NCI-H128 (cell line): ENCODE measurements around the gene KMT2A.
"Not testable (repeated sequence)": the region's sequence is repeated elsewhere in the genome, so short reads cannot be mapped to it uniquely, and the experiment has no call there.

Experiments
- DNase-seq: peaks from one replicate; lab custom pipeline; 2025; ENCODE audit not compliant: unreplicated experiment; lab: John Stamatoyannopoulos, UW

The KMT2A gene

DNA sequence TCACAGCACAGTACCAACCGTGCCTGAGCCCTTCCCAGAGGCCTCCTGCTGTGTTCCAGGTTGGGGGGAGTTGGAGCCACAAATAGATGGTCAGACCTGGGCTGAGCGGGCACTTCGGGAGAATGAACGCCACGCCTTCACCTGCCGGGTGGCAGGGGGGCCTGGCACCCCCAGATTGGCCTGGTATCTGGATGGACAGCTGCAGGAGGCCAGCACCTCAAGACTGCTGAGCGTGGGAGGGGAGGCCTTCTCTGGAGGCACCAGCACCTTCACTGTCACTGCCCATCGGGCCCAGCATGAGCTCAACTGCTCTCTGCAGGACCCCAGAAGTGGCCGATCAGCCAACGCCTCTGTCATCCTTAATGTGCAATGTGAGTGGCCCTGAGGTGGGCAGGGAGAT, 95.8 kb downstream of the KMT2A start:
- no peak for DNase-seq

DNA sequence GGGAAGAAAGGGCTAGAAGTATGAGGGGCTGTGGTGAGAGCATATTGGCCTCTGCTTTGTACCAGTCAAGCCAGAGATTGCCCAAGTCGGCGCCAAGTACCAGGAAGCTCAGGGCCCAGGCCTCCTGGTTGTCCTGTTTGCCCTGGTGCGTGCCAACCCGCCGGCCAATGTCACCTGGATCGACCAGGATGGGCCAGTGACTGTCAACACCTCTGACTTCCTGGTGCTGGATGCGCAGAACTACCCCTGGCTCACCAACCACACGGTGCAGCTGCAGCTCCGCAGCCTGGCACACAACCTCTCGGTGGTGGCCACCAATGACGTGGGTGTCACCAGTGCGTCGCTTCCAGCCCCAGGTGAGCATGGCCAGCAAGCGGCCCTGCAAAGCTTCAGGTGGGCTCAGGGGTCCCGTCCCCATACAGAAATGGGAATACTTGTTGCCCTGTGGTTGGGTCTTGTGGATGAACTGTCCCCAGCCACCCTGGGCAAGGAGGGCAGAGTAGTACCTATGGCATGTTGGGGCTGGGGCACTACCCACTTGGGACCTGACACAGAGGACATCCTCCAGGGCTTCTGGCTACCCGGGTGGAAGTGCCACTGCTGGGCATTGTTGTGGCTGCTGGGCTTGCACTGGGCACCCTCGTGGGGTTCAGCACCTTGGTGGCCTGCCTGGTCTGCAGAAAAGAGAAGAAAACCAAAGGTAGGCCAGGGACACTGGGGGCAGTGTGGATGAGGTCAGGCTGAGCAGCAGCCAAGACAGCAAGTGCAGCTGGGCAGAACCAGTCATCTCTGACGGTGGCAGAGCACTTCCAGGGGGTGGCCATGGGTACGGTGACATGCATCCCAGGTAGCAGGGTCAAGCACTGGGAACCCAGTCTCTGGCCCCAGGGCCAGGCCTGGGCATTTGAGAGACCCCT, 96.8 kb downstream of the KMT2A start:
- DNase-seq: no peak

DNA sequence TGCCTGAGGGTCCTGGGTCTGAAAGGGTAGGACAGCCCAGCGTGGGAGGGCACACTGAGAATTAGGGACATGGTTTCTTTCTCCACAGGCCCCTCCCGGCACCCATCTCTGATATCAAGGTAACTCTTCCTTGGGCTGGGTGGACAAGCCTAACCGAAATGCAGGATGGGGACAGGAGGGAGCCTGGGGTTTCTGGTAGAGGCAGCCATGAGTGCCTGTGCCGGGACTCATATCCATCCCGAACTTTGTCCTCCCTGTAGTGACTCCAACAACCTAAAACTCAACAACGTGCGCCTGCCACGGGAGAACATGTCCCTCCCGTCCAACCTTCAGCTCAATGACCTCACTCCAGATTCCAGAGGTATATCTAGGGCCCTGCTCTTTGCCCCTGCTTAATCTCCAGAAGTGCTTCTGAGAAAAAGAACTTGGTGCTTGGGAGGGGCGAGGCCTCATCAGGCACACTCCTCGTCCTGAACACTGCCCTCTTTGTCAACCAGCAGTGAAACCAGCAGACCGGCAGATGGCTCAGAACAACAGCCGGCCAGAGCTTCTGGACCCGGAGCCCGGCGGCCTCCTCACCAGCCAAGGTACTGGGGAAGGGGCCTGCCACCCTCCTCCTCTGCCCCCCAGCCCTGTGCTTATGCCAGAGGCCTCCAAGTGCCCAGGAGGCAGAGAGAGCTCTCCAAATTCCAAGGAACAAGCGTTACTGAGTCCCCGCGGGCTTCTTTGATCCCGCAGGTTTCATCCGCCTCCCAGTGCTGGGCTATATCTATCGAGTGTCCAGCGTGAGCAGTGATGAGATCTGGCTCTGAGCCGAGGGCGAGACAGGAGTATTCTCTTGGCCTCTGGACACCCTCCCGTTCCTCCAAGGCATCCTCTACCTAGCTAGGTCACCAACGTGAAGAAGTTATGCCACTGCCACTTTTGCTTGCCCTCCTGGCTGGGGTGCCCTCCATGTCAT, 97.8 kb downstream of the KMT2A start:
- no peak for DNase-seq

DNA sequence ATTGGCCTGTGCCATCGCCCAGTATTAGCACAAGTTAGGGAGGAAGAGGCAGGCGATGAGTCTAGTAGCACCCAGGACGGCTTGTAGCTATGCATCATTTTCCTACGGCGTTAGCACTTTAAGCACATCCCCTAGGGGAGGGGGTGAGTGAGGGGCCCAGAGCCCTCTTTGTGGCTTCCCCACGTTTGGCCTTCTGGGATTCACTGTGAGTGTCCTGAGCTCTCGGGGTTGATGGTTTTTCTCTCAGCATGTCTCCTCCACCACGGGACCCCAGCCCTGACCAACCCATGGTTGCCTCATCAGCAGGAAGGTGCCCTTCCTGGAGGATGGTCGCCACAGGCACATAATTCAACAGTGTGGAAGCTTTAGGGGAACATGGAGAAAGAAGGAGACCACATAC, 99.0 kb downstream of the KMT2A start:
- DNase-seq: no peak

DNA sequence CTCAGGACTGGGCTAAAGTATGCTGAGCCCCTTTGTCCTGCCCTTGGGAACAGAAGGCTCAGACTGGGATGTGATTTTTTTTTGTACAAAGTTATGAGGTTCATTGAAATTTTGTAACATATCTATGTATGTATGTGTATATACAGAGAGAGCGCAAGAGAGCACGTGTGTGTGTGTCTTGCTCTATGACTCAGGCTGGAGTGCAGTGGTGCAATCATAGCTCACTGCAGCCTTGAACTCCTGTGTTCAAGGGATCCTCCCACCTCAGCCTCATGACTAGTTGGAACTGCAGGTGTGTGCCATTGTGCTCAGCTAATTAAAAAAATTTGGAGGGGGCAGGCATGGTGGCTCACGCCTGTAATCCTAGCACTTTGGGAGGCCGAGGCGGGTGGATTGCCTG, 100.4 kb downstream of the KMT2A start:
- DNase-seq: no peak

DNA sequence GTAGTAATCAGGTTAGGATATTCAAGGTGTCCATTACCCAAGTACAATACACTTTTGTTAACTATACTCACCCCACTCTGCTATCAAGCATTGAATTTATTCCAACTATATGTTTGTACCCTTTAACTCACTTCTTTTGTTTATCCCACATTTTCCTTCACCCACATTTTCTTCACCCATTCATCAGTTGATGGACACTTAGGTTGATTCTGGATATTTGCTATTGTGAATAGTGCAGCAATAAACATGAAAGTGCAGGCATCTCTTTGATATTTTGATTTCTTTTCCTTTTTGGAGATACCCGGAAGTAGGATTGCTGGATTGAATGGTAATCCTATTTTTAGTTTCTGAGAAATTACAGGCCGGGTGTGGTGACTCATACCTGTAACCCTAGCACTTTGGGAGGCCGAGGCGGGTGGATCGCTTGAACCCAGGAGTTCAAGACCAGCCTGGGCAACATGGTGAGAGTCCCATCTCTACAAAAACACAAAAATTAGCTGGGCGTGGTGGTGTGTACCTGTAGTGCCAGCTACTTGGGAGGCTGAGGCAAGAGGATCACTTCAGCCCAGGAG, 101.2 kb downstream of the KMT2A start:
- DNase-seq: no peak

DNA sequence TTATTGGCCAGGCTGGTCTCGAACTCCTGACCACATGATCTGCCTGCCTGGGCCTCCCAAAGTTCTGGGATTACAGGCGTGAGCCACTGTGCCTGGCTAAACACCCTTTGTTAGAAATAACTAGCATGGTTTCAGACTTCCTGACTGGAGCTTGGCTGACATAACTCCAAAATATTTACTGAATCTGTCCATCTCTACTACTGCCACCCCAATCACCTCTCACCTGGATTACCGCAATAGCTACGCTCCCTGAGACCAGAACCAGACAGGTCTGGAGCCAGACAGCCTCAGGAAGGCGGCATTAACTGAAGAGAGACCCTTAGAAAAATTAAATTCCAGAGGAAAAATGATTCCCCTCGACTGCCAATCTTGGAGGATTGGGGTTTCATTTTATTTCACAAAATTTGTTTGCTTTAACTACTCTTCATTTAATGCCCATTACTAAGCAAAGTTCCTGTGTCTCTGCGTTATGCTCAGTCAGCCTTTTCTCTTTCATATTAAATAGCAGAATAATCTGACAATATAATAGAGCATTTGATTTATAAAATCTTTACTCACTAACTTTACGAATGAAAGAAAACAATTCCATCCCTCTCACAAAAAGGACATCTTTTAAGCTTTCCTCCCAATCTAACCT, 107.8 kb downstream of the KMT2A start:
- DNase-seq: no peak

DNA sequence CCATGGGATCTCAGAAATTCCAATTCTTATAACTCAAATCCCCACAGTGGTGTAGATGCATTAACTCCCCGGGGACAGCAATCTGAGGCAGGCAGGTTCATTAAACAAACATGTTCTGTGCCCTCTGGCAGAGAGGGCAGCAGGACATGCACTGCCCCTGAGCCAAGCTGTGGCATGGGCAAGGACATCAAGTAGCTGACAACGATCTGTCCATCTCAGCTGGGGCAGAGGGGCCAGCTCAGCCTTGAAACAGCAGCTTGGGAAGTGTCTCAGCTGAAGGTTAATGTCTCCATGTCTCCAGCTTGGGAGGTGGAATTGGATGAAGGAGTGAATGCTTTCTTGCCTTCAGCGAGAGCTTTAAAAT, 108.3 kb downstream of the KMT2A start:
- no peak for DNase-seq

DNA sequence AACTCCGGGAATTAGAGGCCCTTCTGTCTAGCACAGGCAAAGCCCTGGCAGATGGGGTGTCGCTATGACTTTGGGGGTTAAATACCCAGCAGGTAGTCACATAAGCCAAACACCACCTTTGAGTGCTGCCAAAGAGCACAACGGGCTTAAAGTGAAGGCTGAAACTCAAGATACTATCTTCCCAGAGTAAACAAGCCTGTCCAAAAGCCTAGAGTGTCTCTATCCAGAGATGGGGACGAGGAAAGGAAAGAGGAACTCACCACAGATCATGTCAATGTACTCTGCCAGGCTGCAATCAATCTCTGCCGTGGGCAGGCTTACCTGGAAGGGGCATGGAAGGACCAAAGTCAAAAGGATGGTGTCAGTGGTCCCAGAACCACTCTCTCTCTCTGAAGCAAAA, 109.2 kb downstream of the KMT2A start:
- DNase-seq: no peak

DNA sequence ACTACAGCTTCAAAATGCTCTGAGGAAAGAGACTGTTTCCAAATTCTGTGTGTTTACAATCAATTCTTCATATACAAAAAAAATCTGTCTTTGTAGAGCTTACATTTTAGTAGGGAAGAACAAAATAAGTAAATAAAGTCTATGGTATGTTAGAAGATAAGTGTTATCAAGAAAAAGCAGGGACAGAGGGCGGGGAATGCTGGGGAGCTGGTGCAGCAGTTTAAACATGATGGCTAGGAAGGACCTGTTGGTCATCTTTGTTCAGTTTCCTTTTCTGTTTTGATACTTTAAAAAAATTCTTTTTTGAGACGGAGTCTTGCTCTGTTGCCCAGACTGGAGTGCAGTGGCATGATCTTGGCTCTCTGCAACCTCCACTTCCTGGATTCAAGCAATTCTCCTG, 110.8 kb downstream of the KMT2A start:
- no peak for DNase-seq

DNA sequence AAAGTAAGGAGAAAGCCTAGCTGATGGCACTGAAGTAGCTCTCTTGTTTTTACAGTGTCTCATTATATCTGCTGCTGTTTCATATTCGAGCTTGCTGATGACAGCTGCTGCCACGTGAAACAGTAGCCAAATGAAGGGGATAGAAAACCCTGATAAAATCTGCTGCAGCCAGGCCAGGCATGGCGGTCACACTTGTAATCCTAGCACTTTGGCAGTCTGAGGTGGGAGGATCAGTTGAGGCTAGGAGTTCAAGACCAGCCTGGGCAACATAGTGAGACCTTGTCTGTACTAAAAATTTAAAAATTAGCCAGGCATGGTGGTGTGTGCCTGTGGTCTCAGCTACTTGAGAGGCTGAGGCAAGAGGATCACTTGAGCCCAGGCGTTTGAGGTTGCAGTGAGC, 116.0 kb downstream of the KMT2A start:
- DNase-seq: no peak

DNA sequence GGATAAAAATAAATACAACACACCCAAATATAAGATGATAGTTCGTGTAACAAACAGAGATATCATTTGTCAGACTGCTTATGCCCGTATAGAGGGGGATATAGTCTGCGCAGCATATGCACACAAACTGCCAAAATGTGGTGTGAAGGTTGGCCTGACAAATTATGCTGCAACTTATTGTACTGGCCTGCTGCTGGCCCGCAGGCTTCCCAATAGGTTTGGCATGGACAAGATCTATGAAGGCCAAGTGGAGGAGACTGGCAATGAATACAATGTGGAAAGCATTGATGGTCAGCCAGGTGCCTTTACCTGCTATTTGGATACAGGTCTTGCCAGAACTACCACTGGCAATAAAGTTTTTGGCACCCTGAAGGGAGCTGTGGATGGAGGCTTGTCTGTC, 124.5 kb downstream of the KMT2A start:
- no peak for DNase-seq

DNA sequence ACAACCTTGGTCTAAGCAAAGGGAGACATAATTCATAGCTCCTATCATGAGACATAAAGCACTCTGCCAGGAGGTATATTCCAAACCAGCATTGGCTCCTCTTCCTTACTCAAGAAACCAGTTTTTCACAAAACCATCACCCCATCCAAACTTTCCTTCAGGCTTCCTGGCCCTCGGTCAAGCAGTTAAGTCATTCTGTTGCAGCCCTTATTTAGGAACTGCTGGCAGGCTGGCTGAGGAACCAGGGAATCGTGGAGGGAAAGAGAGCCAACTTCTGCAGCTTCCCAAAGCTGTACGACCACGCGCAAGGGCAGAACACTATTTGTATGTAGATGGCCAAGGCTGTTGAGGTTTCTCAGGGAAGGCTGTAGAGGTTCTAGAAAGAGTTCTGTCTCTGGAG, 128.8 kb downstream of the KMT2A start:
- DNase-seq: no peak

DNA sequence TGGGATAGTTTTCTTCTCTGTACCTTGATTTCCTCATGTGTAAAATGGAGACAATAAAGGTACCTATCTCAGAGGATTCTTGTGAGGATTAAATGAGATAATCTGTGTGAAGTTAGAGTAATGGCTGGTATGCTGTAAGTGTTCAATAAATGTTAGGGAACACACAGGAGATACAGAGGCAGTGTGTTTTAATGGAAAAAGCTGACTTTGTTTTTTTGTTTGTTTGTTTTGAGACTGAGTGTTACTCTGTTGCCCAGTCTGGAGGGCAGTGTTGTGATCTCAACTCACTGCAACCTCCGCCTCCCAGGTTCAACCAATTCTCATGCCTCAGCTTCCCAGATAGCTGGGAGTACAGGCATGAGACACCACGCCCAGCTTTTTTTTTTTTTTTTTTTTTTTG, 133.4 kb downstream of the KMT2A start:
- DNase-seq: no peak

DNA sequence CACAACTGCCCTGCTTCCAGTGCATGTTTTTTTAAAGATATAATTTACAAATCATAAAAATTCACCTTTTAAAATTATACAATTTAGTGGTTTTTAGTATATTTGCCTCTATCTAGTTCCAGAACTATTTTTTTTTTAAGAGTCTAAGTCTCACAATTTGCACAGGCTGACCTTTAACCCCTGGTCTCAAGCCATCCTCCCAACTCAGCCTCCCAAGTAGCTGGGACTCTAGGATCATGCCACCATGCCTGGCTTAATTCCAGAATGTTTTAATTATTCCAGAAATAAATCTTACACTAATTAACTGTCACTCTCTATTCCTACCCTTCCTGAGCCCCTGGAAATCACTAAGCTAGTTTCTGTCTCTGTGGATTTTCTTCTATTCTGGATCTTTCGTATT, 134.5 kb downstream of the KMT2A start:
- no peak for DNase-seq

DNA sequence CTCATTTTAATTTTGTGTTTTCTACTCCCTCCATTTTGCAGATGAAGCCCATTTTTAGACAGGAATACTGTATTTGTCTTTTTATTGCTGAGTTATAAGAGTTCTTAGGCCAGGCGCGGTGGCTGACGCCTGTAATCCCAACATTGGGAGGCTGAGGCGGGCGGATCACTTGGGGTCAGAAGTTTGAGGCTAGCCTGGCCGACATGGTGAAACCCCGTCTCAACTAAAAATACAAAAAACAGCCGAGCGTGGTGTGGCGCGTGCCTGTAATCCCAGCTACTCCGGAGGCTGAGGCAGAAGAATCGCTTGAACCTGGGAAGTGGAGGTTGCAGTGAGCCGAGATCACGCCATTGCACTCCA, 135.4 kb downstream of the KMT2A start:
- DNase-seq: not testable (repeated sequence)

DNA sequence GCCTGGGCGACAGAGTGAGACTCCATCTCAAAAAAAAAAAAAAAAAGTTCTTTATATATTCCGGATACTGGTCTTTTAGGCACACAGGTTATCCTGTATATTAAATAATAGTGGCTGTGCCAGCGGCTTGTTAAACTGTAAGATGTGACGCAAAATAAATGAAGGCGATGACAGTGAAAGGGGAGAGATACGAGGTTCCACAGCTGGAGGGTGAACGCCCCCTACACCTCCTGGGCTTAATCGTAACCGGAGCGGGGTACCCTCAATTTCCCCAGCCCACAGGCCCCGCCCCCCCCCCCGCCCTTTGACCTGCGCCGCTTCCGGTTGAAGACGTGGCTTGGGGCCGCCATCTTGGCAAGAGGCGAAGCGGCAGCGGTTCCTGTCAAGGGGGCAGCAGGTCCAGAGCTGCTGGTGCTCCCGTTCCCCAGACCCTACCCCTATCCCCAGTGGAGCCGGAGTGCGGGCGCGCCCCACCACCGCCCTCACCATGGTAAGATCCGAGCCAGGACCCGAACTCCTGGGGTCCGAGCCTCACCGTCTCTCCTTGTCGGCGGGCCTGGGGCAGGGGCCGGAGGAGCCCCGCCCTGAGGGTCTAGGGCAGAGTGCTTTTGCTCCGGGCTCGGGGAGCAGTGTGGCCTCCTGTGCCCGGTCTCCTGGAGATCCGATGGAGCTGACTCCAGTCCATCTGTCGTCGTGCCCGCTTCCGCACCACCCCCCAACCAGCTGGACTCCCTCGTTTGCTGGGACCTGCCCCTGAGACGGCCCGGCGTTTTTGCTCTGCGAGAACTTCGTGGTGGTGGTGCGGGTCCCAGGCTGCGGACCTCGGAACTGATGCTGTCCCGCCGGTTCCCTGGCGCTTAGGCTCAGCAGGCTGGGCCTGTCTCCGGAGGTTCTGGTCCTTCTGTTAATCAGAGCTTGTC, 136.0 kb downstream of the KMT2A start, which contains the start of gene ARCN1:
ARCN1 (plus strand) TSS at position 349 of the 920 bp plus-strand sequence; CDS start at position 488, 139 bp downstream.
- DNase-seq: no peak

DNA sequence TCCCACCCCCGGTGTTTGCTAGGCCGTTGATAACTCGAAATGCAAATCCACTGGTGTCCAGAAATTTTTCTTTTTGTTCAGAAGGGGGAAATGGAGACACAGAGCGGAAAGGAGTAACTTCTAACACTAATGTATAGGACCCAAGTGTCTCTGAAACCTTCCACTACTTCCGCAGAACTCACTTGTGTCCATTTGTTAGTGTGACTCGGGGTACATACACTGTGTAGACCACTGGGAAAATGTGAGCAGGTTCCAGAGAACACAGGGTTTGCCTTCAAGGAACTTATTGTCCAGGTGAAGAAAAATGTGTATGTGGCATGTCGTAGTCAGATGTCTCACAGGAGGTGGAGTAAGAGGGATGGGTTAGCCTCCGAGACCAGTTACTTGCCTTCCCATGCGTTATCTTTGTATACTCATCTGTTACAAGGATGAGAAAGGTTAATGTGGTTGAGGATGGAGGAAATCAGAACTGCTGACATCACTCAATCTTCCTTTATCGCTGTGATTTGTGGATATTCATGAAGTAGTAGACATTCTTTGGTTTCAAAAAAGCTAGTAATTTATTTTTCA, 136.8 kb downstream of the KMT2A start:
- no peak for DNase-seq

DNA sequence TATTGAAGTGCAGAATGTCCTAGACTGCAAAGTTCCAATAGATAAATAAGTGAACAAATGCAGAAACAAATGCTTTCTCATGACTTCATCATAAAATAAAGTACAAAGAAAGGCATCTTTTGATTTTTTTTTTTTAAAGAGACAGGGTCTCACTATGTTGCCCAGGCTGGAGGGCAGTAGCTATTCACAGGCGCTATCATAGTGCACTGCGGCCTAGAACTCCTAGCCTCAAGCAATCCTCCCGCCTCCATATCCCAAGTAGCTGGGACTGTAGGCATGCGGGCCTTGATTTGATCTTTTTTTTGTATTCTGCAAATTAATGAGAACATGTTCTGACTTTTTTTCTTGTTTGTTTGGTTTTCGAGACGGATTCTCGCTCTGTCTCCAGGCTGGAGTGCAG, 138.3 kb downstream of the KMT2A start:
- DNase-seq: no peak
